A549 (cell line): ENCODE data around the gene STK17A. TPM values are rescaled to one million over a fixed set of nuclear protein-coding genes. Genes with fewer than 3 reads are reported as not detected.

Experiments
- ATAC-seq, 2 experiments: fragments of 200-7000 bp in 1 of 2; fragments of >200 bp in 1 of 2; cut with Nextera tagmentation in 1 of 2; cut with Tn5 transposase in 1 of 2; 3 replicates each; pipeline versions ENCODE4 v1.8.0 to v1.9.1; 2018 to 2020; ENCODE audit warnings: mild to moderate bottlenecking in 1 of 2, moderate library complexity in 1 of 2
- CTCF ChIA-PET: fragments of 300-600 bp; sonication (Branson Sonifier 250); formaldehyde crosslinking; extraction: SDS; loops from one replicate; lab custom pipeline; 2021; ENCODE audit warnings: antibody characterized with exemption, inconsistent platforms; lab: Yijun Ruan, JAX
- POLR2A ChIA-PET: fragments of 350-600 bp; formaldehyde crosslinking; extraction: SDS; loops from one replicate; lab custom pipeline; 2021; ENCODE audit warnings: antibody characterized with exemption, inconsistent platforms; lab: Yijun Ruan, JAX
- DNase-seq, 2 experiments: peaks; one replicate each; pipeline versions ENCODE4 v3.0.0 to v3.0.0-alpha.2; 2011 to 2016; ENCODE audit warnings: low read depth in 1 of 2, low spot score in 1 of 2
- FAIRE-seq: peaks from 2 replicates; lab custom pipeline; 2011; peaks lifted over from hg19 to GRCh38; lab: Jason Lieb, UNC
- H3K27ac ChIP-seq, 2 experiments: fragments of >200 bp; sonication (Bioruptor Twin); formaldehyde crosslinking; 3 replicates each; pipeline ENCODE4 v1.5.1; 2016 to 2017
- H3K4me1 ChIP-seq: fragments of >200 bp; sonication (Bioruptor Twin); formaldehyde crosslinking; 3 replicates; pipeline ENCODE4 v1.6.1; 2016
- H3K4me2 ChIP-seq: fragments of >200 bp; sonication (Bioruptor Twin); formaldehyde crosslinking; 3 replicates; pipeline ENCODE4 v1.6.1; 2016
- H3K4me3 ChIP-seq: fragments of >200 bp; sonication (Bioruptor Twin); formaldehyde crosslinking; 3 replicates; pipeline ENCODE4 v1.5.1; 2016
- H3K9me3 ChIP-seq: fragments of >200 bp; sonication (Bioruptor Twin); formaldehyde crosslinking; 3 replicates; pipeline ENCODE4 v1.6.1; 2016
- CEBPB ChIP-seq, 2 experiments: fragments of >200 bp in 1 of 2; sonication (Bioruptor Twin) in 1 of 2; formaldehyde crosslinking in 1 of 2; IDR thresholded peaks; 2 replicates each; pipeline ENCODE4 v1.6.1; 2012 to 2016
- CHD4 ChIP-seq: fragments of 200-600 bp; sonication (generic); IDR thresholded peaks from 2 replicates; pipeline ENCODE4 v1.6.1; 2016; ENCODE audit warnings: antibody characterized with exemption, mild to moderate bottlenecking, borderline replicate concordance
- ESRRA ChIP-seq: fragments of 150-350 bp; IDR thresholded peaks from 2 replicates; pipeline ENCODE4 v1.6.1; 2014; ENCODE audit warnings: mild to moderate bottlenecking, low read length, borderline replicate concordance
- FOSB ChIP-seq: fragments of 250-450 bp; sonication (Bioruptor Pico); IDR thresholded peaks from 2 replicates; pipeline ENCODE4 v1.5.0; 2020; ENCODE audit warnings: mild to moderate bottlenecking, moderate library complexity
- FOSL2 ChIP-seq, 2 experiments: fragments of 450-650 bp in 1 of 2; fragments of >200 bp in 1 of 2; sonication (Bioruptor Twin) in 1 of 2; formaldehyde crosslinking; IDR thresholded peaks; 2 replicates each; pipeline versions ENCODE4 v1.5.0 to v1.6.1; 2016 to 2020; ENCODE audit warnings: mild to moderate bottlenecking in 1 of 2, moderate library complexity in 1 of 2
- GATA3 ChIP-seq: IDR thresholded peaks from 2 replicates; pipeline ENCODE4 v1.6.1; 2012; ENCODE audit warnings: borderline replicate concordance
- HOXB13 ChIP-seq: fragments of 250-450 bp; sonication (Bioruptor Pico); IDR thresholded peaks from 2 replicates; pipeline ENCODE4 v1.5.0; 2020; ENCODE audit warnings: low read depth, mild to moderate bottlenecking, moderate library complexity
- KDM5A ChIP-seq: fragments of 200-600 bp; sonication (generic); IDR thresholded peaks from 2 replicates; pipeline ENCODE4 v1.6.1; 2016; ENCODE audit warnings: antibody characterized with exemption, mild to moderate bottlenecking
- NFE2L2 ChIP-seq: fragments of 150-350 bp; conservative IDR thresholded peaks from 2 replicates; pipeline ENCODE4 v1.6.1; 2014; ENCODE audit warnings: low read length
- NR3C1 ChIP-seq: fragments of >200 bp; sonication (Bioruptor Twin); formaldehyde crosslinking; IDR thresholded peaks from 3 replicates; pipeline ENCODE4 v1.6.1; 2017
- POLR2AphosphoS2 ChIP-seq: conservative IDR thresholded peaks from 2 replicates; pipeline ENCODE4 v1.6.1; 2012; ENCODE audit warnings: low read length, improper control_type of control experiment, inconsistent platforms
- RFX5 ChIP-seq: fragments of 450-650 bp; IDR thresholded peaks from 2 replicates; pipeline ENCODE4 v1.7.1; 2014; ENCODE audit warnings: antibody characterized with exemption, mild to moderate bottlenecking, moderate library complexity
- RNF2 ChIP-seq: fragments of 200-600 bp; sonication (generic); IDR thresholded peaks from 2 replicates; pipeline ENCODE4 v1.6.1; 2016; ENCODE audit warnings: low read depth, mild to moderate bottlenecking, antibody characterized with exemption, moderate library complexity, borderline replicate concordance
- WGBS: methylation state at CpG from one replicate; pipeline ENCODE4 v1.1.6; 2017; ENCODE audit errors: missing lambda C conversion rate; 5-methylcytosine and 5-hydroxymethylcytosine counted together
- polyA plus RNA-seq, 4 experiments: library from polyadenylated mRNA; depleted of rRNA in 3 of 4; stranded (reverse); fragments of >200 nt; fragmentation: RNase III in 1 of 4; extraction: RNeasy Plus Mini Kit Qiagen cat#74134 plus additional on column Dnase treatment in 1 of 4; gene quantifications; 2 replicates in 3 of 4; 3 replicates in 1 of 4; pipeline ENCODE4 v1.2.3, GENCODE V29; 2011 to 2017
- TF ChIP-seq, protein P1 (sequence below): fragments of 250-450 bp; sonication (Bioruptor Pico); IDR thresholded peaks from 2 replicates; pipeline ENCODE4 v1.5.0; 2021; ENCODE audit warnings: mild to moderate bottlenecking, moderate library complexity, borderline replicate concordance
- TF ChIP-seq, protein P2 (sequence below): fragments of 450-650 bp; IDR thresholded peaks from 2 replicates; pipeline ENCODE4 v1.6.1; 2014; ENCODE audit warnings: antibody characterized with exemption

Gene STK17A
- polyA plus RNA-seq, 2 of the 4 experiments (the other 2 are of a cell fraction): 27.3 to 47.5 TPM

DNA sequence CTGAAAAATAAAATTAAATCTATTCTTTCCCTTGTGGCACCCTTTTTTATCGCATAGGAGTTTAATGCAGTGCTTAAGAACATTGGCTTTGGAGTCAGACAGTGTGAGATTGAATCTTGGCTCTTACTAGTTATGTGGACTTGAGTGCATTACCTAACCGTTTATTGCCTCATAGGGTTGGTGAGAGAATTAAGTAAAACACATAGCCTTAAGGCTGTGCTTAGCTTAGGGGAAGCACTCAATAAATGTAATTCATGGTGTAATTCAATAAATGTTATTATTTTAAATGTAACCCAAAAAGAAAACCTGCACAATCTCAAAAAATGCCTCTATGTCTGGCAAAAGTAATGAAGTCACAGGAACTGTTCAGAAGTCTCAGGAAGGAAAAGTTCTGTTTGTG is 2.7 kb downstream of the STK17A start:
- DNase-seq: no peak
- TF ChIP-seq ESRRA: no peak
- no peak for TF ChIP-seq FOSL2 (IDR thresholded peaks at IDR 0.05)
- no peak for TF ChIP-seq FOSL2 (CRISPR knock-in tag; IDR thresholded peaks at IDR 0.05)
- TF ChIP-seq HOXB13 (CRISPR knock-in tag): no peak
- no peak for TF ChIP-seq RFX5
- peak; percentile 32 to 34; a peak in 2 of 4 replicates for TF ChIP-seq CEBPB (IDR thresholded peaks at IDR 0.05)
- TF ChIP-seq, protein P1, sequence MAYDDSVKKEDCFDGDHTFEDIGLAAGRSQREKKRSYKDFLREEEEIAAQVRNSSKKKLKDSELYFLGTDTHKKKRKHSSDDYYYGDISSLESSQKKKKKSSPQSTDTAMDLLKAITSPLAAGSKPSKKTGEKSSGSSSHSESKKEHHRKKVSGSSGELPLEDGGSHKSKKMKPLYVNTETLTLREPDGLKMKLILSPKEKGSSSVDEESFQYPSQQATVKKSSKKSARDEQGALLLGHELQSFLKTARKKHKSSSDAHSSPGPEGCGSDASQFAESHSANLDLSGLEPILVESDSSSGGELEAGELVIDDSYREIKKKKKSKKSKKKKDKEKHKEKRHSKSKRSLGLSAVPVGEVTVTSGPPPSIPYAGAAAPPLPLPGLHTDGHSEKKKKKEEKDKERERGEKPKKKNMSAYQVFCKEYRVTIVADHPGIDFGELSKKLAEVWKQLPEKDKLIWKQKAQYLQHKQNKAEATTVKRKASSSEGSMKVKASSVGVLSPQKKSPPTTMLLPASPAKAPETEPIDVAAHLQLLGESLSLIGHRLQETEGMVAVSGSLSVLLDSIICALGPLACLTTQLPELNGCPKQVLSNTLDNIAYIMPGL (CRISPR knock-in tag): no peak
- Histone ChIP-seq H3K4me3 (no peak overlapping the region; the same call in 2 of the 3 replicates), H3K9me3 (no peaks in the 10 kb centered on the region), H3K4me1 (peaks cover 55% of the 10 kb centered on the region), H3K27ac (peak overlapping the region in 1 of 2 experiments; percentile 30; a peak in 1 of 6 replicates), H3K4me2 (peak overlapping the region; percentile 90)
- no peak for ATAC-seq
- no peak for FAIRE-seq
- POLR2A ChIA-PET: no interaction called here
- WGBS: 63% methylated on average over 2 of the region's 2 CpGs
- CTCF ChIA-PET: interaction anchor here (0.8 to 9.6 kb wide), 4 partner anchors 9 to 136 kb away, joined by 3 to 261 read pairs (median 6); no protein-coding TSS in a partner anchor

DNA sequence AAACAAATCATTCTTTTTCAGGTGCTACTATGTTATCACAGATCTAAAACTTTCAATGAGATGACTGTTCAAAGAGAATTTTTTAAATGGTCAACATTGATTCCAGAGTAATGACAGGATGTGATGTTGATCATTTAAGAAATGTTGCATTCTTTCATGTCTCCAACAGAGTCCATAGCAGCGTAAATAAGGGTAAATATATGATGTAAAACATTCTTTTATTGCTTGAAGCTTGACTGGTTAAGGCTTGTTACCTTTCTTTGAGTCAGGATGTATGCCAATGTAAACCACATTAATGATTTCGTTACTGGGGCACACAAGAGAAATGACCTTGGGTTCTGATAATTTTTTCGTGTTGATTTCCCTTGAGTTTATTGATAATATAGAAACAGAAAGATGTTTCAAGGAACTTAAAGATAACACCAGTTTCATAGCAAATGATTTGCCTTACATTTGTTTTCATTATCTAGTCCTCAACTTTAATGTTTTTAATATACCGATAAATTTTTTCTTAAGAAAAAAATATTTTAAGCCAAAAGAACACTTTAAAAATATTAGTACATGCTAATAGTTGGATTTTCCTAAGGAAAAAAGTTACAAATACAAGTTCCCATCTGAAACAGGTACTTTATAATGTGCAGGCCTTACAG is 3.5 kb downstream of the STK17A start:
- no peak for TF ChIP-seq NR3C1
- TF ChIP-seq RFX5: no peak
- TF ChIP-seq FOSL2 (IDR thresholded peaks at IDR 0.05): no peak
- TF ChIP-seq FOSL2 (CRISPR knock-in tag; IDR thresholded peaks at IDR 0.05): peak; percentile 14; the same call in 1 of the 2 replicates
- Histone ChIP-seq H3K9me3 (no peaks in the 10 kb centered on the region), H3K4me1 (peaks cover 63% of the 10 kb centered on the region), H3K4me2 (peak overlapping the region; percentile 90), H3K27ac (no peak overlapping the region), H3K4me3 (no peak overlapping the region)
- WGBS: 30% methylated on average over 4 of the region's 4 CpGs
- ATAC-seq: no peak
- ChIA-PET POLR2A (no interaction called here), CTCF (interaction anchor here (1.0 to 9.6 kb wide), 2 partner anchors 108 to 113 kb away, joined by 3 to 261 read pairs; no protein-coding TSS in a partner anchor)
- FAIRE-seq: no peak
- peak in 1 of 2 experiments; percentile 41 for DNase-seq

DNA sequence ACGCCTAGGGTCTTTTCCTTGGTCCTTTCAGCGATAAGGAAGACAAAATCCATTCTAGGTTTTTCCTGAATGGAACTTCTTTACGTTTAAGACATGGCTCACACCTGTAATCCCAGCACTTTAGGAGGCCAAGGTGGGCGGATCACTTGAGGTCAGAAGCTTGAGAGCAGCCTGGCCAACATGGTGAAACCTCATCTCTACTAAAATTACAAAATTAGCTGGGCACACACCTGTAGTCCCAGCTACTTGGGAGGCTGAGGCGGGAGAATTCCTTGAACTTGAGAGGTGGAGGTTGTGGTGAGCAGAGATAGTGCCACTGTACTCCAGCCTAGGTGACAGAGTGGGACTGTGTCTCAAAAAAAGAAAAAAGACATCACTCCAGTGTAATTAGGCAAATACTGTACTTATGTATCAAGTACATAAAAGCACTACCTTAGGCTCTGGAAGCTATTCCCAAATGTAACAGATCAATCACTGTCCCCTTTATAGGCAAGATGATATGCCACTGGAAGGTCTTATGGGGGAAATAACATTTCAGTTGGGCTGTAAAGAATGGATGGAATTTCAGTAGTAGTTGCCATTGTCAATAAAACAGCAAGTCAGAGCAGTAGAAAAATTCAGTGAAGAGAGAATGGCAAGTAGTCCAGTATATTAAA is 5.7 kb downstream of the STK17A start:
- H3K4me3 ChIP-seq: no peak overlapping the region
- no peaks in the 10 kb centered on the region for H3K9me3 ChIP-seq
- H3K4me1 ChIP-seq: peaks cover 73% of the 10 kb centered on the region
- TF ChIP-seq NFE2L2 (no peak), CEBPB (IDR thresholded peaks at IDR 0.05) (no peak), HOXB13 (CRISPR knock-in tag) (no peak), NR3C1 (no peak), POLR2AphosphoS2 (no peak)
- FAIRE-seq: no peak
- POLR2A ChIA-PET: no interaction called here
- H3K4me2 ChIP-seq: no peak overlapping the region
- 93% methylated on average over 5 of the region's 5 CpGs for WGBS
- DNase-seq: no peak
- no peak overlapping the region for H3K27ac ChIP-seq
- no peak for ATAC-seq
- CTCF ChIA-PET: interaction anchor here (1.0 to 1.6 kb wide), 2 partner anchors 111 to 134 kb away, joined by 5 to 6 read pairs; no protein-coding TSS in a partner anchor

DNA sequence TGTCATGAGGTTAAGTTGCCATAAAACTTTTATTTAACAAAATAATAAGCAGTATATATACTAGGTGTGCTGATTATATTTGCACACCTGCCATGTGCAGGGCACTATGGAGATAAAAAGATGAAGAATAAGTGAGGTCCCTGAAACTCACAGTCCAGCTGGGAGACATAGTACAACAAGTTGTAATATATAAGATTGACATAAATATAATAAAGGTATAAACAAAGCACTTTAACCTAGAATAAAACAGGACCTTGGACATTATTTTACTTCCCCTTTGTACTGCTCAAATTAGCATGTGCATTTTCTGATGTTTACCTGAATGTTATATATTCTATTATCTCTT is 6.2 kb downstream of the STK17A start:
- ATAC-seq: no peak
- Histone ChIP-seq H3K9me3 (no peaks in the 10 kb centered on the region), H3K4me1 (peaks cover 73% of the 10 kb centered on the region), H3K4me3 (no peak overlapping the region), H3K27ac (no peak overlapping the region), H3K4me2 (no peak overlapping the region)
- ChIA-PET POLR2A (no interaction called here), CTCF (interaction anchor here (1.0 to 1.6 kb wide), 2 partner anchors 111 to 133 kb away, joined by 5 to 6 read pairs; no protein-coding TSS in a partner anchor)
- DNase-seq: no peak
- FAIRE-seq: no peak
- no peak for TF ChIP-seq GATA3
- TF ChIP-seq FOSB (CRISPR knock-in tag): no peak
- no peak for TF ChIP-seq RNF2
- no peak for TF ChIP-seq ESRRA
- TF ChIP-seq RFX5: no peak
- TF ChIP-seq, protein P2, sequence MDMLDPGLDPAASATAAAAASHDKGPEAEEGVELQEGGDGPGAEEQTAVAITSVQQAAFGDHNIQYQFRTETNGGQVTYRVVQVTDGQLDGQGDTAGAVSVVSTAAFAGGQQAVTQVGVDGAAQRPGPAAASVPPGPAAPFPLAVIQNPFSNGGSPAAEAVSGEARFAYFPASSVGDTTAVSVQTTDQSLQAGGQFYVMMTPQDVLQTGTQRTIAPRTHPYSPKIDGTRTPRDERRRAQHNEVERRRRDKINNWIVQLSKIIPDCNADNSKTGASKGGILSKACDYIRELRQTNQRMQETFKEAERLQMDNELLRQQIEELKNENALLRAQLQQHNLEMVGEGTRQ: no peak
- TF ChIP-seq KDM5A: no peak
- TF ChIP-seq CHD4: no peak
